Stimulated activated CD8-positive, alpha-beta memory T cell treated with anti-CD3 and anti-CD28 coated beads, Interleukin-12 subunit alpha, Interleukin-12 subunit beta, amount 100 ng/mL, for 24 hours (primary cell): Measurements from ENCODE around the gene TUBB1.
"Not testable (repeated sequence)": the region's sequence is repeated elsewhere in the genome, so short reads cannot be mapped to it uniquely, and the experiment has no call there.

ENCODE experiments used
- DNase-seq: peaks from one replicate; pipeline ENCODE4 v3.0.0-alpha.2; 2020; ENCODE audit errors: extremely low read depth

Gene TUBB1

DNA sequence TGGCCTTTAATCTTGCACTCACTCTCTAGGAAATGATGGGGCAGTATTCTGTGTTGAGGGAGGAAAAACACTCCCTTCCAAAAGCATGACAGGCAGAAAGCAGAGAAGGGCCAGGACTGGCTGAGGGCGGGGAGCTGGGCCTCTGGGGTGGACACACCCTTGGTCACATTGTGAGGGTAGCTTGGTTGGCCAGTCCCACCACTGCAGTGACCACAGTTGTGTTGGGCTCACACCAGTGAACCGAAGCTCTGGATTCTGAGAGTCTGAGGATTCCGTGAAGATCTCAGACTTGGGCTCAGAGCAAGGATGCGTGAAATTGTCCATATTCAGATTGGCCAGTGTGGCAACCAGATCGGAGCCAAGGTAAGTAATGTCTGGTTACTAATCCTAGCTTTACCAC lies at the start of gene TUBB1:
Gene TUBB1, plus strand, starts transcription at position 213 of the 400 bp plus-strand sequence. Its CDS starts 94 bp downstream, at position 307.
- no peak for DNase-seq

DNA sequence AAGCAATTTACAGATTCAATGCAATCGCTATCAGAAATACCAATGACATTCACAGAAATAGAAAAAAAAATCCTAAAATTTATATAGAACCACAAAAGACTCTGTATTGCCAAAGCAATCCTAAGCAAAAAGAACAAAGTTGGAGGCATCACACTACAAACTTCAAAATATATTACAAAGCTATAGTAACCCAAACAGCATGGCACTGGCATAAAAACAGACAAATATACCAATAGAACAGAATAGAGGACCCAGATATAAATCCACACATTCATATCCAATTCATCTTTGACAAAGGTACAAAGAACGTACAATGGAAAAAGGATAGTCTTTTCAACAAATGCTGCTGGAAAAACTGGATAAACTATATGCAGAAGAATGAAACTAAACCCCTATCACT lies 49.8 kb upstream of the TUBB1 start:
- DNase-seq = no peak

DNA sequence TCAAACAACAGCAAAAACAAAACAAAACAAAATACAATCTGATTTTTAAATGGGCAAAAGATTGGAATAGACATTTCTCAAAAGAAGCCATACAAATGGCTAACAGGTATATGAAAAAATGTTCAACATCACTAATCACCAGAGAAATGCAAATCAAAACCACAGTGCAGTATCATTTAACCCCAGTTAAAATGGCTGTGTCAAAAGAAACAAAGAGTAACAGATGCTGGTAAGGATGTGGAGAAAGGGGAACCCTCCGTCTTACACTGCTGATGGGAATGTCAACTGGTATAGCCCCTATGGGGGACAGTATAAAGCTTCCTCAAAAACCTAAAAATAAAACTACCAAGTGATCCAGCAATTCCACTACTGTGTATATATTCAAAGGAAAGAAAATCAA lies 49.1 kb upstream of the TUBB1 start:
- DNase-seq = no peak

DNA sequence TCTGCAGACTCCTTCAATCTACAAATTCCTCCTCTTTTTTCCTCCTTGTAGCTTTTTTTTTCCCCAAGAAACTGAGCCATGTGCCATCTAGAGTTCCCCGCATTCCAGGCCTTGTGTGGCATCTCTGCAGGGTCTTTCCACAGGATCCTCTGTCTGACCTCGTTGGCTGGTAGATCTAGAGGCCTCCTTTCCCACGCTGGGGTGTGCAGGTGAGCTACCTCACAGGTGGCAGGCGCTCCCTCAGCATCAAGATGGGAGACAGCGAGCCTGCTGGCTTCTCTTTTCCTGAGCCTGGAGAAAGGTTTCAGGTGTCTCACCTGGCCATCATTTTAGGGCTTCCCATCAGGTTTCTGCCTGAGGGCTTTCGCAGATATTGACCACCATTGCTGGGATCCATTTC lies 47.8 kb upstream of the TUBB1 start:
- DNase-seq = no peak

DNA sequence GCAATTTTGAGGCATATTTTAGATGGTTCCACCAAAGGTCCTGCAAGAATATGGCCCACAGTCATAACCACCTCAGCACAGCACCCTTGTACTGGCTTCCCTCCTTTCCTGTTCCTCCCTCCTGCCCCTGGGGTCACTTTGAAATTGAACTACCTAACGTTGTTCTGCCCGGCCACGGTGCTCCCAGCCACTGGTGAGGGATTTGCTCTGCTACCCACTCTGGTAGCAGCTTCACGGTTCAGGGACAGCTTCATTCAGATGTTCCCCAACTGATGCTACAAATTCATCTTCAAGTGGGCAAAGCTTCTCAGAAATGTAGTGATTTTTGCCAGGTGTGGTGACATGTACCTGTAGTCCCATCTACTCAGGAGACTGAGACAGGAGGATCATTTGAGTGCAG lies 46.0 kb upstream of the TUBB1 start:
- DNase-seq = no peak

DNA sequence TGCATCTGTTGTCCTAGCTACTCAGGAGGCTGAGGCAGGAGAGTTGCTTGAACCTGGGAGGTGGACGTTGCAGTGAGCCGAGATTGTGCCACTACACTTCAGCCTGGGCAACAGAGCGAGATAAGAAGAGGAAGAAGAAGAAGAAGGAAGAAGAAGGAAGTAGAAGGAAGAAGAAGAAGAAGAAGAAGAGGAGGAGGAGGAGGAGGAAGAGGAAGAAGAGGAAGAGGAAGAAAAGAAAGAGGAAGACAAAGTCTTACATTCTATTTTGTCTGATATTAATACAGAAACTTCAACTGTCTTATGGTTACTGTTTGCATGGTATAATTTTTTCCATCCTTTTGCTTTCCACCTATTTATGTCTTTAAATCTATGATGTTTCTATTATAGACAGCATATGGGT lies 45.4 kb upstream of the TUBB1 start:
- DNase-seq = no peak

DNA sequence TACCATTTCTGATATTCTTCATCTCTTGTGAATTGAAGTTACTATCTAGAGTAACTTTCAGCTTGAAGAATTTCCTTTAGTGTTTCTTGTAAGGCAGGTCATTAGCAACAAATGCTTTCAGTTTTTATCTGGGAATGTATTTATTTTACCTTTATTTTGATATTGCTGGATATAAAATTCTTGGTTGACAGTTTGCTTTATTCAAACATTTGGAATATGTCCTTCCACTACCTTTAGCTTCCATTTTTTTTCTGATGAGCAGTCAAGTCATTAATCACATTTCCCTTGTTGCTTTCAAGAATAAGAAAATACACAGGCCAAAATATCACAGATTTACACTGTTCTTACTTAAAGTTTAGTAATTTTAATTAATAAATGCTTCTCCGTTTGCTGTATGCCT lies 43.9 kb upstream of the TUBB1 start:
- DNase-seq = no peak

DNA sequence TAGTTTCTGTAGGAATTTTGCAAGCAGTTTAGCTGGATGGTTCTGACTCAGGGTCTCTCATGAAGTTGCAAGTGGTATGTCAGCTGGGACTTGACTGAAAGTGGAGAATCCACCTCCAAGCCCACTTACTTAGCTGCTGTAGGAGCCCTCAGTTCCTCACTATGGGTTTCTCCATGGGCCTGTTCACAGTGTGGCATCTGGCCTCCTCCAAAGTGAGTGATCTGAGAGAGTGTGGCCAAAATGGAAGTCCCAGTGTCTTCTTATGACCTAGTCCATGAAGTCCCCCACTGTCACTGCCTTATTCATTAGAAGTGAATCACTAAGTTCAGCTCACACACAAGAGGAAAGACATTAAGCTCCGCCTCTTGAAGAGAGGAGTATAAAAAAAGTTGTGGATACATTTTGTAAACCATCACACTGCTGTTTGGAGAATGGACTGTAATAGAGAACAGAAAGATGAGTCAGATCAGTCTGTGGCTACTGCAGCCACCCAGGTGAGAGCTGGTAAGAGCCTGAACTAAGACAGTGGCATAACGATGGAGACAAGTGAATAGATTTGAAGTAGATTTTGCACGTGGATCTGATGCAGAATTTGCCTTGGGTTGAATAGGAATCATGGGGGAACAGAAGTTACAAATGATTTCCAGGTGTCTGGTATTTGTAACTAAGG lies 43.0 kb upstream of the TUBB1 start:
- DNase-seq = no peak

DNA sequence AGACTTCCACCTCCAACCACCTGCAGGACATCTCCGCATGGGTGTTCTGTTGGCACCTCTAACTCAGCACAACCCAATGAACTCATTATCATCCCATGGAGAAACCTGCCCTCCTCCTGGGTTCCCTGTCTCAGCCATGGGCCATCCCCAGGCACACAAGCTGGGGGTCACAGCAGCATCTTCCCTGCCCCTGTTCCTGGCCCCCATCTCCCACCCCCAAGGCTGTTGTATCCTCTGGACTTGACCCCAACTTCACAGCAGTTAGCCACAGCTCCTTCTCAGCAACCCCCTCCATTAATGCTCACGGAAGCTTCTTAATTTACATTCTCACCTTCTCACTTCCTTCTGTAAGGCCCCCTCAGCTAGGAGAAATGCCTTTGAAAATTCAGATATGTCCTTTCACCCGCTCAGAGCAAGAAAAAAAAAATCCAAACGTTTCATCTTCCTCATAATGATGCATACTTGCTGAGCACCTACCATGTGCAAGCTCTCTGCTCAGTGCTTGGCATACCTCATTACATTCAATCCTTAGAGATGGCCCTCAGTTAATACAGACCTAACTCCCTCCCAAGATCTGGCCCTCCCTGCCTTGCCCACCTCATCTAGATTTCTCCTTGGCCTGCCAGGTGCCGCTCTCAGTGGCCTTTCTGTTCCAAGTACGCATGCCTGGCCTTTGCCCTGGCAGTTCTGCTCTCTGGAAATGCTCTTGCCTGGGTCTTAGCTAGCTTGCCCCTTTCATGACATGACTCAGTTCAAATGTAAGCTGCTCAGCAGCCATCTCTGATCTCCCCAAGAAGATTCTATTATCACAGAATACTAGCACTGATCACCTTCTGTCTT lies 40.7 kb upstream of the TUBB1 start:
- no peak for DNase-seq

DNA sequence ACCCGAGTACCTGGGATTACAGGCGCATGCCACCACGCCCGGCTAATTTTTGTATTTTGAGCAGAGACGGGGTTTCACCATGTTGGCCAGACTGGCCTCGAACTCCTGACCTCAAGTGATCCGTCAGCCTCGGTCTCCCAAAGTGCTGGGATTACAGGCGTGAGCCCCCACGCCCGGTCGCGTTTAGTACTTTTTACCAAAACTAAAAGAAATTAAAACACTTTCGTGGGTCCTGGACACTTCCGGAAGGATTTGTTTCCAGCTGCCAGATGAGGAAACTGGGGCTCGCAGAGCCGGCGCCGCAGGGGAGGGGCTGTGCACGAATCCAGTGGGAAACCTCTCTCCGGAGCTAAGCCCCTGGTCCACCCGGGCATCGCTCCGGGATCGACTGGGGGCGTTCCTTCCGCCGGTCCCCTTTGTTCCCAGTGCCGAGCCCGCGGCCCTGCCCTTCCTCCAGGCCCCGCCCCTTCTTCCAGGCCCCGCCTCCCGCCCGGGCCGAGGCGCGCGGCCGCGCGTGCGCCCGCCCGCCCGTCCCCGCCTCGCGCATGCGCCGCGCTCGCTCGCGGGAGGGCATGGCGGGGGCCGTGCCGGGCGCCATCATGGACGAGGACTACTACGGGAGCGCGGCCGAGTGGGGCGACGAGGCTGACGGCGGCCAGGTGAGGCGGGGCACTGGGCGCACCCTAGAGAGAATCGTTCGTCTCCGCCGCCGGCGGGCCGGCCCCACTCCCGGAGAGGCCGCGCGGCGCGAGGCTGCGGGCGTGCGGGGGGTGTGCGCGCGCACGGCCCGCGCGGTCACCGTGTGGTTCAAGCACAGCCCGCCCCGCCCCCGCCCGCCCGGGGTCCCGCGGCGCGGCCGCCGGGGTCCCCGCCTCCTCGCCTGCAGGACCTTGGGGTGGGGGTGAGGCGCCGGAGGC lies 38.3 kb upstream of the TUBB1 start, which contains the start of gene NELFCD:
Gene NELFCD, plus strand, starts transcription at position 546 of the 917 bp plus-strand sequence. Its CDS starts 54 bp downstream, at position 600.
- peak; percentile 75 for DNase-seq

DNA sequence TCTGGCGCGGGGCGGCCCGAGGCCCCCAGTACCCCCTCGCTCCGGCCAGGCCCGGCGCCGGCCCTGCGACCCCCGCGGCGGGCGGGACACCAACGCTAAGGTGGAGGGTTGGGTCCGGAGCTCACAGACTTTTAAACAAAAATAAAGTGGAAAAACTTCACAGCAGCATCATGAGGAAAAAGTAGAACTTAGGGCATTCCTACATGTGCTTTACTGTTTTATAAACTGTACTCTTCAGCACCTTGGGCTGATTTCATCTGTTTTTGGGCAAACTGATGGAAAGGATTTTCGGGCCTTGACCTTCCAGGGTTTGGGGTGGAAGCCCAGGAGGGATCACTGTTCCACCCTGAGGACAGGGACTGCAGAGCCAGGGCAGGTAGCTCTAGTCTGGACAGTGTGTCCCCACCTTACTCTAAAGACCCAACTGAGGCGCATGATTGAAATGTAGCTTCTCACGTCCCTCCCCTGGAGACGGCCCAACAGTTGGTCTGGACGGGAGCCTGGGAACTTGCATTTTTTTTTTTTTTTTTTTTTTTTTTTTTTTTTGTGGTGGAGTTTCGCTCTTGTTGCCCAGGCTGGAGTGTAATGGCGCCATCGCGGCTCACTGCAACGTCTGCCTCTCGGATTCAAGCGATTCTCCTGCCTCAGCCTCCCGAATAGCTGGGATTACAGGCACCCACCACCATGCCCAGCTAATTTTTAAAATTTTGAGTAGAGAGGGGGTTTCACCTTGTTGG lies 37.4 kb upstream of the TUBB1 start:
- DNase-seq = no peak

DNA sequence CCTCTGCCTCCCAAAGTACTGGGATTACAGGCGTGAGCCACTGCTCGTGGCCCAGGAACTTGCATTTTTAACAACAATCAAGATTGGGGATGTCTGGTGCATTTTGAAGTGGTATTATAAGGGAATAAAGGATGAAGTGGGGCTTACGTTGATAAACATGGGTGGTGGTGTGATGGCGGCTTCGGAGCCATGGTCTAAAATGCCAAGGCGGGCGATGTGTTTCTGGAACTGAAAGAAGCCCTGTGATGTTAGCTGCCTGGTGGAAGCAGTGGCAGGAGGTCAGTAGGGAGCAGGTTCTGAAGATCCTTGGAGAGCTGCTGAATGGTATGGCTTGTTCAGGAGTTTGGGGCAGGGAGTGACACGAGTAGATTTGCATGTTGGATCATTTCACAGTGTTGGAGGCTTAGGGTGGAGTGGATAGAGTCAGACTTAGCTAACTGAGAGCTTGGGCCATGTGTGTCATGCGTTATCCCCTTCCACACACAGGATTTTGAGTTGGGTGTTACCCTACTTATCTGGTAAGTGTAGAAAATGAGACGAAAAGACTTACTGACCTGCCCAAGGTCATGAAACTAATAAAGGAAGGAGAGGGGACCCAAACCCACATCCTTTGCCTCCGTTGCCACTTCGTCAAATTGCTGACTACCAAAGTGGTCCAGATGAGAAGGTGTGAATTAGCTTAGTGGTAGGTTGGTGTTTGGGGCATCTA lies 36.7 kb upstream of the TUBB1 start:
- DNase-seq = no peak

DNA sequence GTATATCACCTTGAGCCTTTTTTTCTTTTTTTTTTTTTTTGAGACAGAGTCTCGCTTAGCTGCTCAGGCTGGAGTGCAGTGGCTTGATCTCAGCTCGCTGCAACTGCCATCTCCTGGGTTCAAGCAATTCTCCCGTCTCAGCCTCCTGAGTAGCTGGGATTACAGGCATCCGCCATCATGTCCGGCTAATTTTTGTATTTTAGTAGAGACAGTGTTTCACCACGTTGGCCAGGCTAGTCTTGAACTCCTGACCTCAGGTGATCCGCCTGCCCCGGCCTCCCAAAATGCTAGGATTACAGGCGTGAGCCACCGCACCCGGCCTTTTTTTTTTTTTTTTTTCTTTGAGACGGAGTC lies 36.1 kb upstream of the TUBB1 start:
- not testable (repeated sequence) for DNase-seq

DNA sequence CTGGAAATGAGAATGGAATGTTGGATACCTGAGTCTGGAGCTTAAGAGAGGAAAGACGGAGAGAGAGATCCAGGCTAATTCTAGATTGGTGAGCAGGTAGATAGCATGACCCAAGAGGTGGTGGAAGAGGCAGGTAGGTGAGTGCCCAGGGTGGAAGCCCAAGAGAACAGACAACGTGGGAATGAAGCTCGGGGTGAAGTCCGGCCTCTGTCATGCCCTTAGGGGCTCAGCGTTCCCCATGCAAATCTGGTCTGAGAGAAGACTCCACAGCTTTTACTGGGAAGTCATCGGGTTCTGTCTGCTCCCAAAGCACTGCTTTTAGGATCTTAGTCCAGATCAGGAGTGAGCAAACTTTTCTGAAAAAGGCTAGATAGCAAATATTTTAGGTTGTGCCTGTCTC lies 34.5 kb upstream of the TUBB1 start:
- DNase-seq = no peak

DNA sequence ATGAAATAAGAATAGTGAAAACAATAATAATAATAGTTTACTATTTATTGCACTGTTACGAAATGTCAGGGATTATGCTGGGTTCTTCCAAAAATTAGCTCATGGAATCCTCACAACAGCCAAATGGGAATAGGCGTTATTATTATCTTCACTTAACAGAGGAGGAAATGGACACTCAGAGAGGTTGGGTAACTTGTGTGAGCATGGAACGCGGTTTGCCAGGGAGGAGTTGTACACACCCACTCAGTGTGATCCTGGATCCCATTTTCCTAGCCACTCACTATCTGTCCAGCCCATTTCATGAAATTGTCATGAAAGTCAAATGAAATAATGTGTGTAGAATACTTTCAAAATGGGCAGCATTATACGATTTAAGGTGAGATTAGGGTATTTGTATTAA lies 33.6 kb upstream of the TUBB1 start:
- no peak for DNase-seq

DNA sequence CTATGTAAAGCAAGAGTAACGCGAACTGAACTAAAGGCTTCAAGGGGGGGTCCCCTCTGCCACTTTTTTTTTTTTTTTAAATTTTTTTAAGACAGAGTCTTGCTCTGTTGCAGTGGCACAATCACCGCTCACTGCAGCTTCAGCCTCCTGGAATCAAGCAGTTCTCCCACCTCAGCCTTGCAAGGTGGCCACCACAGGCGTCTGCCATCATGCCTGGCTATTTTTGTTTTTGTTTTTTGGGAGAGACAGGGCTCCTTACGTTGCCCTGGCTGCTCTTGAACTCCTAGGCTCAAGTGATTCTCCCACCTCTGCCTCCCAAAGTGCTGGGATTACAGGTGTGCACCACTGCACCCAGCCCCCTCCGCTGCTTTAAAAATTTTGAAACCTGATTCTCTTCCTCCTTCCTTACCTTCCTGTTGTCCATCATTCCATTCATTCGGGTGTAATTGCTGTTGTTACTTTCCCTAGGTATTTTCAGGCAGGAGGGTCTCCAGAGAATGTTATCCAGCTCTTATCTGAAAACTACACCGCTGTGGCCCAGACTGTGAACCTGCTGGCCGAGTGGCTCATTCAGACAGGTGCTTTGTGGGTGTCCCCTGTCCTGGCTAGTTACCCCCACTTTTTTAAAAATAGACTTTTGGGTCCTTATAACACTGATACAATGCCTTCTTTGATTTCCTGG lies 32.8 kb upstream of the TUBB1 start:
- no peak for DNase-seq

DNA sequence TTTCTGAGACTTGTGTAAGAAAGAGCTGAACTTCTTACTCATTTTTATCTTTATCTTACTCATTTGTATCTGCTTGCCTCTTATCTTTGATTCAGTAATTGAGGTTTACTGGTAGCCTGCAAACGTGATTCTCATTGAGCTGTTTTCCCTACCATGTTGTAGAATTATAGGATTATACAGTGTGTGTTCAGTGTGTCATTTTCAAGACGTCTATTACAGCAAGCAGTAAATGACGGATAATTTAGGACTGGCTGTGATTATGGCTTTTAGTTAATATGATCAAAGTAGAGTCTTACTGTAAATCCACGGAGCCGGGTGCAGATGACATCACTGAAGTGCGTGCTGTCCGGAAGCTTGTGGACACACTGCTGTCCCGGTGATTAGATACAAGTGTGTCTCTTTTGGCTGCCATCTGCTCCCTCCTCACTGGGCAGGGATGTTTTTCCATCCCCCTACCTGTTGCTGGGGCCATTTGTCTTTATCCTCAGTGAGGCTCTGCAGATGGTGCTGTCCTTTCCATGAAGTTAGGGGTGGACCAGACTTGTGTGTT lies 32.2 kb upstream of the TUBB1 start:
- DNase-seq = no peak

DNA sequence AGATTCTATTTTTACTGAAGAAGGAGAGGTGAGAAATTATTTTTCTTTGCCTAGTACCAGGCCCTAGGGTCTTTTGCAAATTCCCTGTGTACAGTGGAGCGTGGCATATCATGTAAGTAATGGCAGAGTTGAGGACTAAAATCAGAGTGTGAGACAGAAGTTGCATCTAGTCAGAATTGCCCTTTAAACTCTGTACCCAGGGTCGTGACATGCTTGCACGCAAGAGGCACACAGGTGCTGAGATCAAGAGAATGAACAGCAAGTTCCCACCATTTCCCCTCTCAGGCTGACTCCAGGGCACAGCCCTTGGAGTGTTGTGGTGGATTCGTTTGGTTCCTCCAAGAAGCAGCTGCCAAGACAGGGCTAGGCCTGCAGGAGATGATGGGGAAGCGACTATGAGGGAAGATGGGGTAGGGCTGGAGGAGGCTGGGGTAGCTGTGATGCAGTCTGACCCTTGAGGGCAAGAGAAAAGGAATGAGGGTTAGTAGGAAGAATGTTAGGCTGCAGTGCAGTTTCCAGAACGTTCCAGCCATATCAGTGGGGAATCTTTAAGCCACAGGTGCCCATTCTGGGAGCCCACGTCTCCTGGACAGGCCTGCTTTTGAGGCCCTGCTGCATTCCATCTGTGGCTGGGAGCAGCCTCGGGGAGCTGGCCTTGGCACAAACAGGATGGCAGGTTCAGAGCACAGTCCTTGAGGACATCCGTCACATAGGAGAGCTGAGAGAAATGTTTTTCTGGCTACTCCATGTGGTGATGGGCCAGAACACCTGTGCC lies 31.3 kb upstream of the TUBB1 start:
- DNase-seq = no peak

DNA sequence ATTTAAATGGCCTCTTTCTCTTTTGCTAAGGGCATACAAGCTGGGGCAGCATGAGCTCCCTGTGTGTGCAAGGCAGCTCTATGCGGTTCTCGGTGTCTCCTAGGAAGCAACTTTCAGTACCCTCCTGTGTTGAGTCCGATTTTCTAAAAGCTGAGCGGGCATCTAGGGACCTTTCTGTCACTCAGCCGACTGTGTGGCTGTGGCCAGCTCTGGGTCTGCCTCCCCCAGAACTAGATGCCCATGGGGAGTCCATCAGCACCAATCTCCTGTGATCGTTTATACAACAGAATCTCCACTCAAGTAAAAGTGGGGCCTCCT lies 30.7 kb upstream of the TUBB1 start:
- no peak for DNase-seq
